Right ventricle myocardium inferior (tissue), 1 donor: ENCODE measurements around the gene KLF13. TPM values are rescaled to one million over a fixed set of nuclear protein-coding genes. Genes with fewer than 3 reads are reported as not detected.
A peak's percentile ranks its signal among the peaks of the same experiment; 100 is the strongest.

ENCODE experiments used
- ATAC-seq: fragments of 200-7000 bp; cut with Tn5 transposase; one replicate; pipeline ENCODE4 v1.9.1; 2020; ENCODE audit warnings: mild to moderate bottlenecking, moderate library complexity
- DNase-seq: peaks from one replicate; pipeline ENCODE4 v3.0.0; 2021; ENCODE audit errors: missing footprints
- intact Hi-C: fragments of 100-400 bp; cut with DNase I; formaldehyde crosslinking; loops from one replicate; pipeline ENCODE4 v1.11.0; 2022
- total RNA-seq: library from RNA; stranded (reverse); fragmentation: NEBNext Ultra II Directional; extraction: Animal tissue kit (Norgen Biotek cat#: 25700); gene quantifications from one replicate; pipeline ENCODE4 v1.2.1, GENCODE V29; 2021
- donor health status: DM: no; HTN: yes; CAD: no; lungs with severe emphysema.

Gene KLF13
- total RNA-seq, 1 donor from 2014 or later = 63.4 TPM

GRCh38 chr15:31384568-31384967, 57.9 kb downstream of the KLF13 start:
- ATAC-seq = no peak
- intact Hi-C loops = no loop called here

GRCh38 chr15:31385736-31386135, 59.1 kb downstream of the KLF13 start:
- DNase-seq (no peak), ATAC-seq (no peak)
- intact Hi-C loops = loop anchor here (2.0 kb wide), 1 partner anchor 19 kb away; no protein-coding TSS in a partner anchor

More at GRCh38 chr15:31384568-31384967, 57.9 kb downstream of the KLF13 start:
- DNase-seq = no peak

- intact Hi-C loops = loop anchor here (2.0 kb wide), 1 partner anchor 20 kb away; no protein-coding TSS in a partner anchor
- no peak for DNase-seq
These were observed 60.5 kb downstream of the KLF13 start for GRCh38 chr15:31387092-31387478.

GRCh38 chr15:31387479-31388118, 61.0 kb downstream of the KLF13 start:
- DNase-seq = peak; percentile 79
- ATAC-seq = peak; percentile 82
- intact Hi-C loops = loop anchor here (2.0 kb wide), 1 partner anchor 21 kb away; no protein-coding TSS in a partner anchor

More at GRCh38 chr15:31387092-31387478, 60.5 kb downstream of the KLF13 start:
- ATAC-seq = no peak

- ATAC-seq = no peak
- no peak for DNase-seq
- intact Hi-C loops = no loop called here
These were observed 62.9 kb downstream of the KLF13 start for GRCh38 chr15:31389576-31389975.

- DNase-seq (no peak), ATAC-seq (no peak)
- intact Hi-C loops = no loop called here
These were observed 63.4 kb downstream of the KLF13 start for GRCh38 chr15:31390029-31390428.

- intact Hi-C loops = no loop called here
- DNase-seq (no peak), ATAC-seq (no peak)
These were observed 64.3 kb downstream of the KLF13 start for GRCh38 chr15:31390777-31391486.

- peak; percentile 95 for DNase-seq
- peak; percentile 82 for ATAC-seq
- intact Hi-C loops = no loop called here
These were observed 65.3 kb downstream of the KLF13 start for GRCh38 chr15:31391687-31392671.

- ATAC-seq (peak; percentile 3), DNase-seq (peak; percentile 65)
- intact Hi-C loops = no loop called here
These were observed 66.2 kb downstream of the KLF13 start for GRCh38 chr15:31392761-31393401.

GRCh38 chr15:31393444-31394091, 66.9 kb downstream of the KLF13 start:
- no peak for ATAC-seq
- intact Hi-C loops = no loop called here
- DNase-seq = no peak

- ATAC-seq (peak; percentile 92), DNase-seq (peak; percentile 97)
- intact Hi-C loops = loop anchor here (1.0 to 5.0 kb wide), 4 partner anchors 30 to 180 kb away; partner anchors contain the start of gene KLF13
These were observed 70.4 kb downstream of the KLF13 start for GRCh38 chr15:31396881-31397560.

GRCh38 chr15:31397851-31398661, 71.4 kb downstream of the KLF13 start:
- no peak for DNase-seq
- intact Hi-C loops = loop anchor here (1.0 to 5.0 kb wide), 4 partner anchors 31 to 181 kb away; partner anchors contain the start of gene KLF13
- ATAC-seq = no peak

GRCh38 chr15:31398677-31399301, 72.2 kb downstream of the KLF13 start:
- ATAC-seq (no peak), DNase-seq (no peak)
- intact Hi-C loops = loop anchor here (5.0 kb wide), 1 partner anchor 181 kb away; no protein-coding TSS in a partner anchor

GRCh38 chr15:31399544-31400171, 73.0 kb downstream of the KLF13 start:
- DNase-seq = no peak
- no peak for ATAC-seq
- intact Hi-C loops = loop anchor here (5.0 kb wide), 1 partner anchor 182 kb away; no protein-coding TSS in a partner anchor

- DNase-seq = no peak
- ATAC-seq = no peak
These were observed 73.7 kb downstream of the KLF13 start for GRCh38 chr15:31400222-31400927.

More at GRCh38 chr15:31400222-31400927, 73.7 kb downstream of the KLF13 start:
- intact Hi-C loops = no loop called here
